Effector CD4-positive, alpha-beta T cell (primary cell): ENCODE measurements around the gene ZNF236.
"Not testable (repeated sequence)": the region's sequence is repeated elsewhere in the genome, so short reads cannot be mapped to it uniquely, and the experiment has no call there.

Experiments
- DNase-seq: peaks from one replicate; pipeline ENCODE4 v3.0.0-alpha.2; 2020

The ZNF236 gene

GRCh38 chr18:76953156-76953555 is 130.8 kb downstream of the ZNF236 start:
- DNase-seq = no peak

- DNase-seq = no peak
Observed at GRCh38 chr18:76953583-76954233, 131.4 kb downstream of the ZNF236 start.

GRCh38 chr18:76955524-76956170 is 133.3 kb downstream of the ZNF236 start:
- DNase-seq = no peak

GRCh38 chr18:76956648-76957047 is 134.3 kb downstream of the ZNF236 start:
- DNase-seq = no peak

GRCh38 chr18:76957384-76958355 is 135.3 kb downstream of the ZNF236 start:
- DNase-seq = no peak

GRCh38 chr18:76958692-76959341 is 136.5 kb downstream of the ZNF236 start:
- no peak for DNase-seq

- no peak for DNase-seq
Observed at GRCh38 chr18:76959605-76960004, 137.2 kb downstream of the ZNF236 start.

- no peak for DNase-seq
Observed at GRCh38 chr18:76960528-76961035, 138.2 kb downstream of the ZNF236 start.

GRCh38 chr18:76962851-76963250 is 140.5 kb downstream of the ZNF236 start:
- DNase-seq = no peak

- DNase-seq = no peak
Observed at GRCh38 chr18:76963936-76964335, 141.6 kb downstream of the ZNF236 start.

- DNase-seq = not testable (repeated sequence)
Observed at GRCh38 chr18:76965555-76966151, 143.3 kb downstream of the ZNF236 start.

- DNase-seq = not testable (repeated sequence)
Observed at GRCh38 chr18:76967299-76967698, 144.9 kb downstream of the ZNF236 start.

GRCh38 chr18:76967721-76968472 is 145.5 kb downstream of the ZNF236 start:
- no peak for DNase-seq

GRCh38 chr18:76970770-76971559 is 148.6 kb downstream of the ZNF236 start:
- DNase-seq = no peak

GRCh38 chr18:76972241-76972640 is 149.9 kb downstream of the ZNF236 start:
- no peak for DNase-seq

GRCh38 chr18:76972846-76973519 is 150.6 kb downstream of the ZNF236 start:
- DNase-seq = no peak

- no peak for DNase-seq
Observed at GRCh38 chr18:76973520-76974266, 151.3 kb downstream of the ZNF236 start.

- no peak for DNase-seq
Observed at GRCh38 chr18:76974386-76974785, 152.0 kb downstream of the ZNF236 start.

- DNase-seq = no peak
Observed at GRCh38 chr18:76975577-76976110, 153.3 kb downstream of the ZNF236 start.
